Tibial nerve (tissue), 4 donors: ENCODE results near the gene SYT3.

Experiments
- CTCF ChIP-seq, 5 experiments: fragments of 200-600 bp in 3 of 5; fragments of 450-650 bp in 2 of 5; sonication (generic) in 3 of 5; IDR thresholded peaks; one replicate each; pipeline ENCODE4 v1.5.1; 2016 to 2019; ENCODE audit warnings: antibody characterized with exemption in 5 of 5, mild to moderate bottlenecking in 3 of 5, moderate library complexity in 2 of 5
- EP300 ChIP-seq, 2 donors: sonication (generic); formaldehyde crosslinking; IDR thresholded peaks; one replicate each; pipeline ENCODE4 v1.6.1; 2017; ENCODE audit warnings: antibody characterized with exemption in 2 of 2, mild to moderate bottlenecking in 1 of 2
- POLR2A ChIP-seq, 2 donors: fragments of 450-650 bp; IDR thresholded peaks; one replicate each; pipeline ENCODE4 v1.6.1; 2017; ENCODE audit warnings: antibody characterized with exemption in 2 of 2, mild to moderate bottlenecking in 2 of 2, moderate library complexity in 2 of 2

GRCh38 chr19:50626011-50626410 is 13.7 kb downstream of the SYT3 start:
- TF ChIP-seq CTCF (IDR thresholded peaks at IDR 0.05) (no peak), EP300 (IDR thresholded peaks at IDR 0.05) (no peak), POLR2A (IDR thresholded peaks at IDR 0.05) (no peak)
